ENCODE results near the gene TIMM21.

The TIMM21 gene

DNA sequence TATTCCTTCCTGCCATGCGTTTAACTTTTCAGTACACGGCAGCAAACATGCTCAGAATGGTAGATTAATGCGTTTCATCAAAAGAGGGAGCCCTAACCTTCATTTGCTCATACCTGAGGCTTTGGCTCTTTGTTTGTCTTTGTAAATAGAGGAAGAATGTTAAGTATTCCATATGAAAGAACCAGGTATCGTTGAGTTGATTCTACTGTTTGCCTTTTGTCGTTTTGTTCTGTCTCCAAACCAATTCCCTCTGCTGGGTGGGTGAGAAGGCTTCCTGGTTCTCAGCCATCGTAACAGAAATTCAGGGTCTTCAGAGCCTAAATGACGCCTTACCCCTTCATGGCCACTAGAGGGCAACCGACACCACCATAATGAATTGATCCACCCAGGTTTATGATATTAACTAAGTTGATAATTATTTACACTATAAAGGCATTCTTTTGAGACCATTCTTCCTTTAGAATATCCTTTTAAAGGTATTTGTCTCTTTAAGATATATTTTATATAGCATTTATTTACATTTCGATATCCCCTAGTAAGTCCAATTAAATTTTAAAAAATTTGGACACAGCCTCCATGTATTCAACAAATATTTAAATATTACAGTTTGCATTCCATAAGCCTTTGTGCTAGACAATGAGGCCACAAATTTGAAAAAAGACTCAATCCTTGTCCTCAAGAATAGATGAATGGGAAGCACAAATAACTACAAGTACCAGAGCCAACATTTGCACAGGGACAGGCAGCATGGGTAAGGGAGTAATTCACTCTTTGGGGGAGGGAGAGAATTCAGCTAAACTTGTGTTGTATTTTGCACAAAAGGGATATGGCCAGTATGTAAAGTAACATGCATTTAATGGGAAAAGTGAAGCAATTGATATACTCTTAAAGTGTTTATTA, 48.1 kb downstream of the TIMM21 start:
- peak; percentile 26 for DNase-seq

DNA sequence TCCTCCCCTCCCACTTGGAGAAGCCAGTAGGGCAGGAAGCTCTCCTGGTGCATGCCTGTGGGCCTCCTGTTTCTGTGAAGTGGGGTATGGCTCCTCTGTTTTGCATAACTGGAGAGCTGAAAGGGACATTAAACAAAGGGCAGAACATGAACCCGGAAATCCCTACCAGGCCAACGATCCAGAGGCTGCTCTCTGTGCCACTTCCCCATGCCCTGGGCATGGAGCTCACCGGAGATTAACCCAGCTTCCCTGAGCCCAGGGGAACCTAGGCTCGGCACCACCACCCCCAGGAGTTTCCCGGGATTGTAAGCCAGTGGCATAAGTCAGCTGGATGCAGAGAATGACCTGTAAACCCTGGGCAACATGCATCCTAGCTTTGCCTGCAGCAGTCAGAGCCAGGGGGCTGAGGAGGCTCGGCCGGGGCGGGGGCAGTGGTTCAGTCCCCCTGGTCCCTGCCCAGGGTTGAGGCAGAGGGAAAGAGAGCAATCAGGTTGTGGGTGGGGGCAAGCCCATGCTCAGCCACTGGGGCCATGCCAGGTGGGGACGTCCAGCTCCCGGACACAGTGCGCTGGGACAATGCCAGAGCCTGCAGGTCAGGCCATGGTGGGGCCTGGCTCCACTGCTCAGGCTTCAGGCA, 49.5 kb downstream of the TIMM21 start:
- no peak for DNase-seq

GRCh38 chr18:74198453-74198852, 50.1 kb downstream of the TIMM21 start:
- no peak for DNase-seq

DNA sequence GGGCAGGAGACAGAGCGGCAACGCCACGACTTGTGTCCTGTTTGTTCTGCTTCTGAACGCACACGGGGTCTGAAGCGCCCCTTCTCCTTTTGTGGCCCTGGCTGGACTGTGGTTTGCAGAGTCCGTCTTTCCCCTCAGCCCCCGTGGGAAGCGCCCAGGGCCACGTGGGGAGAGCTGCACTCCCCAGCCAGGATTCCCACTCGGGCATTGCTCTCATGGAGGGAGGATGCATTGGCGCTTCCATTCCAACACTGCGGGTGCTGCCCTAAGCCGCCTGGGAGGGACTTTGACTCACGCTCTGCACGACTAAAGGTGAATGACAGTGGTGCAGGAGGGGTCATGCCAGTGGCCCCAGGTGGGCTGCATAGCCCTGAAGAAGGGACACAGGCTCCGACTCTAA, 52.5 kb downstream of the TIMM21 start:
- DNase-seq = no peak

GRCh38 chr18:74203811-74204210, 55.5 kb downstream of the TIMM21 start:
- DNase-seq = no peak

GRCh38 chr18:74204526-74205152, 56.3 kb downstream of the TIMM21 start:
- DNase-seq = no peak
